Subcutaneous abdominal adipose tissue (tissue), 5 donors: ENCODE measurements around the gene TNS3.

Source experiments
- H3K27ac ChIP-seq: one replicate; pipeline ENCODE4 v1.7.0; 2013; ENCODE audit warnings: low read depth, mild to moderate bottlenecking, inconsistent platforms, low read length, moderate library complexity
- H3K27me3 ChIP-seq, 5 donors: one replicate each; pipeline ENCODE4 v1.7.0; 2013; ENCODE audit warnings: low read length in 5 of 5, inconsistent platforms in 1 of 5; ENCODE audit not compliant: control insufficient read depth in 5 of 5, insufficient read depth in 4 of 5
- H3K36me3 ChIP-seq, 5 donors: one replicate each; pipeline ENCODE4 v1.7.0; 2013; ENCODE audit warnings: low read length in 5 of 5; ENCODE audit not compliant: control insufficient read depth in 5 of 5, insufficient read depth in 5 of 5
- H3K4me1 ChIP-seq, 5 donors: one replicate each; pipeline ENCODE4 v1.7.0; 2013; ENCODE audit warnings: low read length in 5 of 5, mild to moderate bottlenecking in 3 of 5, moderate library complexity in 1 of 5; ENCODE audit not compliant: control insufficient read depth in 5 of 5, insufficient read depth in 5 of 5
- H3K4me3 ChIP-seq, 5 donors: one replicate each; pipeline ENCODE4 v1.7.0; 2013; ENCODE audit warnings: low read length in 5 of 5, low read depth in 1 of 5
- H3K9ac ChIP-seq, 5 donors: one replicate each; pipeline ENCODE4 v1.7.0; 2013; ENCODE audit warnings: low read length in 5 of 5, mild to moderate bottlenecking in 4 of 5, moderate library complexity in 3 of 5
- H3K9me3 ChIP-seq, 5 donors: one replicate each; pipeline ENCODE4 v1.7.0; 2013; ENCODE audit warnings: low read length in 5 of 5; ENCODE audit not compliant: control insufficient read depth in 5 of 5
- donor health status: healthy.
- donor health status: healthy.
- donor health status: healthy.
- donor health status: healthy.
- donor health status: healthy.

Gene TNS3

GRCh38 chr7:47394751-47395252, 187.1 kb downstream of the TNS3 start:
- H3K27ac ChIP-seq: no peak overlapping the region
- H3K9me3 ChIP-seq: no peaks in the 10 kb centered on the region
- H3K9ac ChIP-seq: no peak overlapping the region
- H3K27me3 ChIP-seq: no peaks in the 10 kb centered on the region
- H3K4me1 ChIP-seq: peaks cover 0 to 19% (median 11%) of the 10 kb centered on the region in 5 donors
- H3K4me3 ChIP-seq: no peak overlapping the region
- peaks cover 16 to 74% (median 60%) of the 10 kb centered on the region in 5 donors for H3K36me3 ChIP-seq

DNA sequence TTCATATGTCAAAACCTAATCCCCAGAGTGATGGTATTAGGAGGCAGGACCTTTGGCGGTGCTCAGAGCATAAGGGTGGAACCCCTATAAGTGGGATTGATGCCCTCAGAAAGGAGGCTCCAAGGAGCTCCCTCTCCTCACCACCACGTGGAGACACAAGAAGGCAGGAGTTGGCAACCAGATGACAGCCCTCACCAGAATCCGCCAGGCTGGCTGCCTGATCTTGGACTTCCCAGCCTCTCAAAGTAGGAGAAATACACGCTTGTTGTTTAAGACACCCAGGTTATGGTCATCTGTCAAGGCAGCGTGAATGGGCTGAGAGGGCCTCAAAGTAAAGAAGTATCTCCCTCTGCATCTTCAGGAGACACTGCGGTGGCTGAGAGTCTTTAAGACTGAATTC, 187.7 kb downstream of the TNS3 start:
- peaks cover 0 to 19% (median 11%) of the 10 kb centered on the region in 5 donors for H3K4me1 ChIP-seq
- H3K36me3 ChIP-seq: peaks cover 16 to 78% (median 62%) of the 10 kb centered on the region in 5 donors
- H3K9ac ChIP-seq: no peak overlapping the region
- H3K27ac ChIP-seq: no peak overlapping the region
- no peaks in the 10 kb centered on the region for H3K27me3 ChIP-seq
- peaks cover 0 to 2% (median 0%) of the 10 kb centered on the region in 5 donors for H3K9me3 ChIP-seq
- no peak overlapping the region for H3K4me3 ChIP-seq

DNA sequence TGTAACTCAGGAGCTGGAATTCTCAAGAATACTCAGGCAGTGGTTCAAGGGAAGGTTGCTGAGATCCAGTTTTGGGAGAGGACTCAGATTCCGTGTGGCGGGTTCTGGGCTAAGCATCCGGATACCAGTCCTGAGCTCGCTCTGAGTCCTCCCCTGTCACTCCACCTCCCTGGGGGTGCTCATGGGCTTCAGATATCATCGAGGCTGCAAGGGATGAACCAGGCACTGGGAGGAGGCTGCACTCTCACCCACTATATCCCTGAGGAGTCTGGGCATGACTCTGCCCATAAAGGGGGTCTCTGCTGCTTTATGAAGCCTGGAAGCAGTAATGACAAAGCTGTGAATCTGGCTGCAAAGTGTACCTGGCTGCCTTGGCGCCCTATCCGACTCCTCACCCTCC, 188.5 kb downstream of the TNS3 start:
- Histone ChIP-seq H3K4me3 (no peak overlapping the region), H3K9me3 (peaks cover 0 to 4% (median 0%) of the 10 kb centered on the region in 5 donors), H3K27ac (no peak overlapping the region), H3K9ac (no peak overlapping the region), H3K27me3 (no peaks in the 10 kb centered on the region), H3K36me3 (peaks cover 12 to 79% (median 62%) of the 10 kb centered on the region in 5 donors), H3K4me1 (peaks cover 0 to 19% (median 11%) of the 10 kb centered on the region in 5 donors)

DNA sequence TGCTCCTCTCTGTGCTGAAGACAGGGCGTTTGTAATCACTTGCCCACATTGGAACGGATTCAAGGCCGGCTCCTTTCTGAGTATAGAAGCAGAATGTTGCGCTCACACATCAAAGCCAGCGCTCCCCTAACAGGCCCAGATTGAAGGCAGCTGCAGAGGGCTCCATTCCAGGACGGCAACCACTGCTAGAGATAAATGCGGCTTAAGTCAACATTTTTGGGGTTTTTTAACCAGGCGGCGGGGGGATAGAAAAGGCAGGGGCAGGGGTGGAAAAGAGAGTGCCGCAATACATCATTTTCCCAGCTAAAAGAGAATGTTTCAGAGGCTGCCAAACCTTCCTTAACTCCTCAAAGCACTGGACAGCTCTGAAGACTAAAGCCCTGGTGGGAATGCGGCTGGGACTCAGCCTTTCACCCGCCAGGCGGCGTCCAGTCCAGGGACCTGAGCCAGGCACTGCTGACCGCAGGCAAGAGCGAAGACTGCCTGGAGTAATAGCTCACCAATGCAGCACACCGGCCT, 189.6 kb downstream of the TNS3 start:
- peaks cover 0 to 4% (median 0%) of the 10 kb centered on the region in 5 donors for H3K9me3 ChIP-seq
- H3K27me3 ChIP-seq: no peaks in the 10 kb centered on the region
- no peak overlapping the region for H3K9ac ChIP-seq
- peak overlapping the region; percentile 43 for H3K27ac ChIP-seq
- H3K36me3 ChIP-seq: peaks cover 9 to 89% (median 71%) of the 10 kb centered on the region in 5 donors
- H3K4me1 ChIP-seq: peaks cover 0 to 19% (median 11%) of the 10 kb centered on the region in 5 donors
- no peak overlapping the region for H3K4me3 ChIP-seq

GRCh38 chr7:47391726-47392125, 190.2 kb downstream of the TNS3 start:
- H3K4me1 ChIP-seq: peaks cover 0 to 20% (median 11%) of the 10 kb centered on the region in 5 donors
- peaks cover 9 to 86% (median 68%) of the 10 kb centered on the region in 5 donors for H3K36me3 ChIP-seq
- no peaks in the 10 kb centered on the region for H3K27me3 ChIP-seq

GRCh38 chr7:47390914-47391313, 191.0 kb downstream of the TNS3 start:
- peaks cover 6 to 78% (median 60%) of the 10 kb centered on the region in 5 donors for H3K36me3 ChIP-seq
- peaks cover 0 to 4% (median 0%) of the 10 kb centered on the region in 5 donors for H3K9me3 ChIP-seq
- no peak overlapping the region for H3K9ac ChIP-seq
- H3K4me3 ChIP-seq: no peak overlapping the region
- no peaks in the 10 kb centered on the region for H3K27me3 ChIP-seq
- H3K4me1 ChIP-seq: peaks cover 0 to 29% (median 18%) of the 10 kb centered on the region in 5 donors
- no peak overlapping the region for H3K27ac ChIP-seq

More at GRCh38 chr7:47391726-47392125, 190.2 kb downstream of the TNS3 start:
- Histone ChIP-seq H3K4me3 (no peak overlapping the region), H3K9ac (no peak overlapping the region), H3K9me3 (peaks cover 0 to 4% (median 0%) of the 10 kb centered on the region in 5 donors), H3K27ac (peak overlapping the region; percentile 43)

- Histone ChIP-seq H3K27ac (no peak overlapping the region), H3K27me3 (no peaks in the 10 kb centered on the region), H3K4me1 (peaks cover 0 to 32% (median 19%) of the 10 kb centered on the region in 5 donors), H3K36me3 (peaks cover 0 to 75% (median 56%) of the 10 kb centered on the region in 5 donors), H3K9ac (no peak overlapping the region), H3K4me3 (no peak overlapping the region), H3K9me3 (peaks cover 0 to 4% (median 0%) of the 10 kb centered on the region in 5 donors)
These were observed 191.8 kb downstream of the TNS3 start for GRCh38 chr7:47389923-47390630.

- Histone ChIP-seq H3K27ac (no peak overlapping the region), H3K36me3 (peaks cover 0 to 75% (median 56%) of the 10 kb centered on the region in 5 donors)
These were observed 192.6 kb downstream of the TNS3 start for GRCh38 chr7:47389171-47389922.

DNA sequence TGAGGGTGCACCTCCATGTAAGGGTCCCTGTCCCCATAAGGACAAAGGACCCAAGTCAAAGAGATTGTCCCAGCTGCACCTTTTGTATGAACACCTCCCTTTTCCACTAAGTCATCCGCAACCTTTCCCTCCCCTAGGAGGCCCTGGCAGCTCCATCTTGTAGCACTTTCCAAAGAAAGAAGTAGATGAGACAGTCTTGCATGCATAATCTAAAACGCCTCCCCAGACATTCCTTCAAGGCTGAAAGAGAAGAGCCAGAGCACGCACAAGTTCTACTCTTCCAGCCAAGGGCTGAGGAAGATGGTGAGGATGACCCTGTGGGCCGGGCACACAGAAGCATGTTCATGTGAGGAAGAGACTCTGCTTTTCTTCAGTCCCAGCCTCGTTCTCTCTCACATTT, 194.4 kb downstream of the TNS3 start:
- H3K4me1 ChIP-seq: peaks cover 0 to 27% (median 15%) of the 10 kb centered on the region in 5 donors
- H3K36me3 ChIP-seq: peaks cover 0 to 68% (median 55%) of the 10 kb centered on the region in 5 donors
- no peak overlapping the region for H3K4me3 ChIP-seq
- H3K27me3 ChIP-seq: no peaks in the 10 kb centered on the region
- no peak overlapping the region for H3K27ac ChIP-seq
- H3K9ac ChIP-seq: no peak overlapping the region
- peaks cover 0 to 4% (median 0%) of the 10 kb centered on the region in 5 donors for H3K9me3 ChIP-seq

More at GRCh38 chr7:47389171-47389922, 192.6 kb downstream of the TNS3 start:
- no peak overlapping the region for H3K4me3 ChIP-seq
- no peaks in the 10 kb centered on the region for H3K27me3 ChIP-seq
- H3K9me3 ChIP-seq: peaks cover 0 to 4% (median 0%) of the 10 kb centered on the region in 5 donors
- H3K4me1 ChIP-seq: peaks cover 0 to 32% (median 19%) of the 10 kb centered on the region in 5 donors
- no peak overlapping the region for H3K9ac ChIP-seq
